Ectodermal cell (in vitro differentiated cells): ENCODE data around the gene EVI5L.

Experiments
- H3K27ac ChIP-seq: 2 replicates; pipeline ENCODE4 v1.7.0; 2013; ENCODE audit warnings: mild to moderate bottlenecking, low read depth, low read length; ENCODE audit not compliant: insufficient read depth, poor library complexity, severe bottlenecking
- H3K27me3 ChIP-seq: 2 replicates; pipeline ENCODE4 v1.7.0; 2013; ENCODE audit warnings: mild to moderate bottlenecking, low read length; ENCODE audit not compliant: insufficient read depth, control insufficient read depth, poor library complexity, severe bottlenecking
- H3K36me3 ChIP-seq: one replicate; pipeline ENCODE4 v1.7.0; 2013; ENCODE audit warnings: low read length; ENCODE audit not compliant: control insufficient read depth, insufficient read depth
- H3K4me1 ChIP-seq: one replicate; pipeline ENCODE4 v1.7.0; 2013; ENCODE audit warnings: low read length; ENCODE audit not compliant: control insufficient read depth, insufficient read depth
- H3K4me3 ChIP-seq: 2 replicates; pipeline ENCODE4 v1.7.0; 2013; ENCODE audit warnings: low read depth, low read length, control low read depth; ENCODE audit not compliant: insufficient read depth
- H3K9me3 ChIP-seq: 2 replicates; pipeline ENCODE4 v1.7.0; 2013; ENCODE audit warnings: mild to moderate bottlenecking, low read length, moderate library complexity; ENCODE audit not compliant: control insufficient read depth
- WGBS, 2 experiments: methylation state at CpG; one replicate each; pipeline ENCODE4 v1.1.7; 2013; ENCODE audit warnings: missing lambda C conversion rate in 2 of 2; 5-methylcytosine and 5-hydroxymethylcytosine counted together

The EVI5L gene

GRCh38 chr19:7898967-7899366 lies 68.9 kb downstream of the EVI5L start:
- H3K4me3 ChIP-seq: no peak overlapping the region
- no peak overlapping the region for H3K27ac ChIP-seq
- no peaks in the 10 kb centered on the region for H3K36me3 ChIP-seq
- H3K27me3 ChIP-seq: no peaks in the 10 kb centered on the region
- no peaks in the 10 kb centered on the region for H3K9me3 ChIP-seq
- peaks cover 5% of the 10 kb centered on the region for H3K4me1 ChIP-seq
- WGBS, 2 experiments: 95 to 96% methylated on average over 16 of the region's 16 CpGs

GRCh38 chr19:7899751-7900378 lies 69.8 kb downstream of the EVI5L start:
- Histone ChIP-seq H3K9me3 (no peaks in the 10 kb centered on the region), H3K4me3 (no peak overlapping the region), H3K27me3 (no peaks in the 10 kb centered on the region), H3K4me1 (peaks cover 11% of the 10 kb centered on the region), H3K36me3 (no peaks in the 10 kb centered on the region), H3K27ac (no peak overlapping the region)
- WGBS, 2 experiments: 94 to 95% methylated on average over 34 of the region's 34 CpGs

GRCh38 chr19:7900401-7900870 lies 70.4 kb downstream of the EVI5L start:
- H3K36me3 ChIP-seq: no peaks in the 10 kb centered on the region
- peaks cover 11% of the 10 kb centered on the region for H3K4me1 ChIP-seq
- no peak overlapping the region for H3K27ac ChIP-seq
- H3K9me3 ChIP-seq: no peaks in the 10 kb centered on the region
- no peak overlapping the region for H3K4me3 ChIP-seq
- no peaks in the 10 kb centered on the region for H3K27me3 ChIP-seq
- 88 to 90% methylated on average over 21 of the region's 21 CpGs for WGBS, 2 experiments

- H3K36me3 ChIP-seq: no peaks in the 10 kb centered on the region
- WGBS, 2 experiments: 81 to 89% methylated on average over 3 of the region's 3 CpGs
- H3K27ac ChIP-seq: no peak overlapping the region
Observed at GRCh38 chr19:7900931-7901330, 70.9 kb downstream of the EVI5L start.

GRCh38 chr19:7901337-7901736 lies 71.3 kb downstream of the EVI5L start:
- WGBS, 2 experiments: 95% methylated on average over 7 of the region's 7 CpGs
- Histone ChIP-seq H3K4me3 (no peak overlapping the region), H3K27ac (no peak overlapping the region), H3K9me3 (no peaks in the 10 kb centered on the region), H3K4me1 (peaks cover 11% of the 10 kb centered on the region), H3K27me3 (no peaks in the 10 kb centered on the region), H3K36me3 (no peaks in the 10 kb centered on the region)

More at GRCh38 chr19:7900931-7901330, 70.9 kb downstream of the EVI5L start:
- H3K9me3 ChIP-seq: no peaks in the 10 kb centered on the region
- H3K4me1 ChIP-seq: peaks cover 11% of the 10 kb centered on the region
- H3K27me3 ChIP-seq: no peaks in the 10 kb centered on the region
- H3K4me3 ChIP-seq: no peak overlapping the region

- H3K4me3 ChIP-seq: peak overlapping the region; percentile 73
- peak overlapping the region; percentile 28 for H3K27ac ChIP-seq
- H3K36me3 ChIP-seq: no peaks in the 10 kb centered on the region
- no peaks in the 10 kb centered on the region for H3K9me3 ChIP-seq
- 66 to 67% methylated on average over 20 of the region's 20 CpGs for WGBS, 2 experiments
- peaks cover 11% of the 10 kb centered on the region for H3K4me1 ChIP-seq
- no peaks in the 10 kb centered on the region for H3K27me3 ChIP-seq
Observed at GRCh38 chr19:7902796-7903243, 72.8 kb downstream of the EVI5L start.

GRCh38 chr19:7903244-7904073 lies 73.4 kb downstream of the EVI5L start, which contains the start of gene MAP2K7:
TSS of gene MAP2K7 (plus strand) at chr19:7903877. CDS start at chr19:7903945, 68 bp downstream.
- Histone ChIP-seq H3K27me3 (no peaks in the 10 kb centered on the region), H3K27ac (peak within 1 kb of the TSS; percentile 28), H3K9me3 (no peaks in the 10 kb centered on the region)

GRCh38 chr19:7904074-7905020 lies 74.3 kb downstream of the EVI5L start:
- no peaks in the 10 kb centered on the region for H3K9me3 ChIP-seq
- 12 to 13% methylated on average over 68 of the region's 68 CpGs for WGBS, 2 experiments
- H3K4me1 ChIP-seq: peaks cover 11% of the 10 kb centered on the region
- no peaks in the 10 kb centered on the region for H3K27me3 ChIP-seq
- peak overlapping the region; percentile 73 for H3K4me3 ChIP-seq
- no peak overlapping the region for H3K27ac ChIP-seq
- no peaks in the 10 kb centered on the region for H3K36me3 ChIP-seq

More at GRCh38 chr19:7903244-7904073, 73.4 kb downstream of the EVI5L start, which contains the start of gene MAP2K7:
- H3K4me3 ChIP-seq: peak within 1 kb of the TSS; percentile 73
- H3K4me1 ChIP-seq: peaks cover 11% of the 10 kb centered on the region
- no peaks in the 10 kb centered on the region for H3K36me3 ChIP-seq
- WGBS, 2 experiments: 0 to 1% methylated on average over 89 of the region's 89 CpGs

GRCh38 chr19:7905268-7905667 lies 75.2 kb downstream of the EVI5L start:
- H3K4me1 ChIP-seq: peaks cover 11% of the 10 kb centered on the region
- H3K36me3 ChIP-seq: peaks cover 2% of the 10 kb centered on the region
- H3K4me3 ChIP-seq: peak overlapping the region; percentile 73
- no peak overlapping the region for H3K27ac ChIP-seq
- H3K27me3 ChIP-seq: no peaks in the 10 kb centered on the region
- H3K9me3 ChIP-seq: no peaks in the 10 kb centered on the region
- 82 to 83% methylated on average over 10 of the region's 10 CpGs for WGBS, 2 experiments
